Measurements from ENCODE around the gene PTPN18.
"Not testable (repeated sequence)": the region's sequence is repeated elsewhere in the genome, so short reads cannot be mapped to it uniquely, and the experiment has no call there.

PTPN18 gene

GRCh38 chr2:130385709-130386108 lies 29.9 kb downstream of the PTPN18 start:
- no peak for DNase-seq

GRCh38 chr2:130387071-130387400 lies 31.2 kb downstream of the PTPN18 start:
- no peak for DNase-seq

- no peak for DNase-seq
Measured at GRCh38 chr2:130387804-130388203, 31.9 kb downstream of the PTPN18 start.

GRCh38 chr2:130388221-130388907 lies 32.5 kb downstream of the PTPN18 start:
- DNase-seq, result no peak

- DNase-seq, result no peak
Measured at GRCh38 chr2:130389358-130389757, 33.5 kb downstream of the PTPN18 start.

- DNase-seq, result no peak
Measured at GRCh38 chr2:130389783-130390182, 33.9 kb downstream of the PTPN18 start.

- no peak for DNase-seq
Measured at GRCh38 chr2:130390460-130391057, 34.7 kb downstream of the PTPN18 start.

GRCh38 chr2:130391058-130391871 lies 35.4 kb downstream of the PTPN18 start:
- DNase-seq, result peak; percentile 38

GRCh38 chr2:130391872-130392670 lies 36.2 kb downstream of the PTPN18 start:
- DNase-seq, result no peak

- DNase-seq, result no peak
Measured at GRCh38 chr2:130393318-130393910, 37.6 kb downstream of the PTPN18 start.

- DNase-seq, result not testable (repeated sequence)
Measured at GRCh38 chr2:130406280-130406679, 50.4 kb downstream of the PTPN18 start.

- DNase-seq, result not testable (repeated sequence)
Measured at GRCh38 chr2:130416693-130417092, 60.8 kb downstream of the PTPN18 start.

GRCh38 chr2:130418845-130419244 lies 63.0 kb downstream of the PTPN18 start:
- DNase-seq, result not testable (repeated sequence)

Measured in effector CD4-positive, alpha-beta T cell (primary cell).